Measurements from ENCODE around the gene GMDS.

The GMDS gene

DNA sequence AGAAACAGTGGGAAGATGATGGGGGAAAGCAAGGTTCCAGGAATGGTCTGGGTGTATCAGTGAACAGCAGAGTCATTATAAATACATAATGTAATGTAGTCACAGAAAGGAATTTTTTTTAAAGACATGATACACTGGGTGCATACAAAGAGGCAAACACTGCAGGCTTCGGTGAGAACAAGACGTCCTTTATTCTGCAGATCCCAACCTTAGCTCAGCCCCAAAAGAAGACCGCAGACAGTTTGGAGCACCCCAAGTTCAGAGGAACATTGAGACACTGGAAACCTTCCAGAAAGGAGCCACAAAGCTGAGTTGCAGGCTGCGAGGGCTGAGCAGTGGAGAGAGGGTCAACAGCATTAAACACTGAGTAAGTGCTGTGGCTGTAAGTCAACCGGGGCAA lies 666.3 kb downstream of the GMDS start:
- no peak for DNase-seq (ENCODE audit: low read depth)
- TF ChIP-seq, protein P1, sequence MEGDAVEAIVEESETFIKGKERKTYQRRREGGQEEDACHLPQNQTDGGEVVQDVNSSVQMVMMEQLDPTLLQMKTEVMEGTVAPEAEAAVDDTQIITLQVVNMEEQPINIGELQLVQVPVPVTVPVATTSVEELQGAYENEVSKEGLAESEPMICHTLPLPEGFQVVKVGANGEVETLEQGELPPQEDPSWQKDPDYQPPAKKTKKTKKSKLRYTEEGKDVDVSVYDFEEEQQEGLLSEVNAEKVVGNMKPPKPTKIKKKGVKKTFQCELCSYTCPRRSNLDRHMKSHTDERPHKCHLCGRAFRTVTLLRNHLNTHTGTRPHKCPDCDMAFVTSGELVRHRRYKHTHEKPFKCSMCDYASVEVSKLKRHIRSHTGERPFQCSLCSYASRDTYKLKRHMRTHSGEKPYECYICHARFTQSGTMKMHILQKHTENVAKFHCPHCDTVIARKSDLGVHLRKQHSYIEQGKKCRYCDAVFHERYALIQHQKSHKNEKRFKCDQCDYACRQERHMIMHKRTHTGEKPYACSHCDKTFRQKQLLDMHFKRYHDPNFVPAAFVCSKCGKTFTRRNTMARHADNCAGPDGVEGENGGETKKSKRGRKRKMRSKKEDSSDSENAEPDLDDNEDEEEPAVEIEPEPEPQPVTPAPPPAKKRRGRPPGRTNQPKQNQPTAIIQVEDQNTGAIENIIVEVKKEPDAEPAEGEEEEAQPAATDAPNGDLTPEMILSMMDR (IDR thresholded peaks at IDR 0.05; ENCODE audit: insufficient read depth, low read depth, low read length, missing control alignments), result no peak
- H3K4me3 ChIP-seq (ENCODE audit: low read depth, low read length), result no peak overlapping the region

DNA sequence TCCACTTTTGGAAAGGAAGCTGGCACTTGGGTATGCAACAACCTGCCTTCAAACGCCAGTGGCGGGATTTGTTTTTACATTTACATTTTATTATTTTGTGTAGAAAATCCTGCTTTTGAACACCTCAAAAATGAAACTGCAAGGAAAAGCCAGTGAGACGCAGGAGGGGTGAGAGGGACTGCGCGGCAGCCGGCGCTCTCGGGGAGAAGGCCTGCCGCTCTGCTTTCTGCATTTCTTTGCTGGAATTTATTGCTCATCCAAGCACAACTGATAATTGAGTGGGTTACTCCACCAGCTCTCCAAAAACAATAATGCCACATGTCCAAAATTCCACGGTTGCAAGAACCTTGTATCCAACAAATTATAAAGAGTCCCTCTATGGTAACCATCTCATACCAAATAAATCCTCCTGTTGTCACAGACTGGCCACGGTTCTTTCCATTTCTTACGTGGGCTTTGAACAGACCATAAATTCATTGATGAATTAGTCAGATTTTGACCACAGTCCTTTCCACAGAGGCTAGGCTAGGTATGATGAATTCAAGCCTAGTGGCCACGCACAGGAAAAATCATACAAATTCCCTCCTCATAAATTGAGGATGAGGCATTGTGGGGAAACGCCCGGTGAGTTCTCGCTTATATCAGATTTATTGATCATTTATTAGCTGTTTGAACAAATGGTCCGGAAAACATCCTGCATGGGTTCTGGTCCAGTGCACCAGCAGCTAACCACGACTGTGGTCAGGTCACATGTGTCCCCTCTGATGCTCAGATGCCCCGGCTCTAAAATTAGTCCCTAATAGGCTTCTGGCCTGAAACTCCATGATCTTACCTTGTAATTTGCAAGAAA lies 667.3 kb downstream of the GMDS start:
- no peak overlapping the region for H3K4me3 ChIP-seq (ENCODE audit: low read depth, low read length)
- DNase-seq (ENCODE audit: low read depth), result peak; percentile 40
- TF ChIP-seq, protein P1 (IDR thresholded peaks at IDR 0.05; ENCODE audit: insufficient read depth, low read depth, low read length, missing control alignments), result no peak

DNA sequence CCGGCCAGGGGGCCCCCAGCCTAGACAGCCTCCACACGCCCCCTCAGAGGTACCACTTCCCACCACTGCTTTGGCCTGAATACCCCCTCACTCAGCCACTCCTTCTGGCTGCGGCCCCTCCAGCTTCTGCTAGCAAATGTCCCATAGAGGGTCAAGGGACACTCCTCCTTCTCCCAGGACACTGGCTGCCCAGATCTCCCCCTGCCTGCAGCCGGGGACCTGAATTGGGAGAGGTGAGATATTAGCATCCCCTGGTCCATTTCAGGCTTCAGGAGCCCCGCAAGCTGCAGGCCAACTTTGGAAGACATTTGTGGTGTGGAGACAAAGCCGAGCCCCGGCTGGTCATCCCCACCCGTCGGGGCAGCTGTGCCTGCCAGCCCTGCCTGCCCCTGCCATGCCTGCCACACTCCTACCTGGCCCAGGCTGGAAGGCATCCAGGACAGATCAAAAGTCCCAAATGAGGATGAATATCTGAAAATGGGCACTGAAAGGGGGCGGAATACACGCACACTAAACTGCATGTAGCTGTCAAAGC lies 668.2 kb downstream of the GMDS start:
- no peak overlapping the region for H3K4me3 ChIP-seq (ENCODE audit: low read depth, low read length)
- TF ChIP-seq, protein P1 (IDR thresholded peaks at IDR 0.05; ENCODE audit: insufficient read depth, low read depth, low read length, missing control alignments), result no peak
- DNase-seq (ENCODE audit: low read depth), result no peak

DNA sequence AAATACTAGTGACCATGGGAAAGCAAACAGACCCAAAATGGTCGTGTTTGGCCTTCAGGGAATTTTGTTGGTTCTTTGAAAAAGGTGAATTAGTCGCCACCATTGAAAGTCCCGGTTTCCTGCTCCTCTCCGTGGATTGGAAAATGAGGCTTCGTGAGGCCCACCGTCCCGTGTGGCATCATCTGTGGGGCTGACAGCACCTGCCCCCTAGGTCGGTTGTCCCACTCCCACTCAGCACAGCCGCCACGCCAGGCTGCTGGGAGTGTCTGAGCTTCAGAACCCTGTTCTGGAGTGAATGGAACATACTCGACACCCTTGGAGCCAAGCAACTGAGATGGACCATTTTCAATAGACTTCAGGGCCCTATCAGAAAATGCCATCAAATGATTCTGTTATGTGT lies 668.7 kb downstream of the GMDS start:
- DNase-seq (ENCODE audit: low read depth), result no peak

DNA sequence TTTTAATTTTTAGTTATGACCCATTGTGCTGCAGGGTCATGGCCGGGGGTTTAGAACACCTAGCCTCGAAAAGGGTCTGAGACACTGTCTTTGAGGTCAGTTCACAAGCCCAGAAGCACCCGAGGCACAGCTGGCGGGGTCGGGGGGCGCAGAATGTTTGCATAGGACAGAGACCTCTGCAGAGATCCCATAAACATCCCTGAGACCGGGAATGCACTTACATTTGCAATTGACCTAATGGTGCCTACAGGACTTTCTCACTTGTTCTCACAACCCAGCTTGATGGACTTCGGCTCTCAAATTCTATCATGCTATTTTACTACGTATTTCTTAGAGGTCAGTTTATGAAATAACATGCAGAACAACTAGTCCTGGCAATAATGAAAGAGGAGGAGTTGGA lies 669.2 kb downstream of the GMDS start:
- no peak overlapping the region for H3K4me3 ChIP-seq (ENCODE audit: low read depth, low read length)
- no peak for DNase-seq (ENCODE audit: low read depth)
- TF ChIP-seq, protein P1 (IDR thresholded peaks at IDR 0.05; ENCODE audit: insufficient read depth, low read depth, low read length, missing control alignments), result no peak

More for the DNA sequence above, 668.7 kb downstream of the GMDS start:
- no peak overlapping the region for H3K4me3 ChIP-seq (ENCODE audit: low read depth, low read length)
- TF ChIP-seq, protein P1 (IDR thresholded peaks at IDR 0.05; ENCODE audit: insufficient read depth, low read depth, low read length, missing control alignments), result no peak

DNA sequence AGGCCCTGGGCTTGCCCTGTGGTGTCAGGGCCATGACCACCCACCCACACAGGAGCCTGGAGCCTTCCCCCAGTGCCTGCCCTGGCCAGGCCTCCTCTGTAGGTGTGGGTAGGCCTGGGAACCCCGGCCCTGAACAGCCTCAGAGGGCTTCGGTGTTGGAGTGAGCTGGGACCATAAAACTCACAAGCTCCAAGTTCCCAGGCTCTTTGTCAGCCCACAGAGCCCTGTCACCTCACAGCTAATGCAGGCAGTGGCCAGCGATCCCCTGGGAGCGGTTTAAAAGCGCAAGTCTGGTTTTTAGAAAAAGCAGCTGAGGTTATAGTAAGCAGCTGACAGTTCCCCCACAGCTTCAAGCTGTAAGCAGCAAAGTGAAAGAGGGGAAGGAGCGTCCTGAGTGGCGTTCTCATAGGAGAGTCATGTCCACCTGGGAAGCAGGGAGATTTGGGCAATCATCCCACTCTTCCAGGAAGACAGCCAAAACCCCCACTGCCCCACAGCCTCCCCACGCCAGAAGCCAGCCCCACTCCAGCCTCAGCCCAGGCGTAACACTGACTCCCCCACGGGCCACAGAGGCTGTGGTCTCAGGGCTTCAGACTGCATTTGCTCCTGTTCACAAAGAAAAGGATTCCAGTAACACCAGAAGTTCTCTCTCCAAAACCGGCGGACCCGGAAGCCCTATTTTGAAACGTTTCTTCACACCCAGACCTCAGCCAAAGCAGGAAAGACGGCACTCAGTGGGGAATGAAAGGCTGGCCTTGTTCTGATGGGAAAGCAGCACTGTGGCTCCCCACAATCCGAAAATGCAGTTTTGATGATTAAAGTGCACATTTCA lies 670.0 kb downstream of the GMDS start:
- DNase-seq (ENCODE audit: low read depth), result peak; percentile 69
- H3K4me3 ChIP-seq (ENCODE audit: low read depth, low read length), result peak overlapping the region; percentile 22; the same call in 1 of the 2 replicates

More for the DNA sequence above, 670.0 kb downstream of the GMDS start:
- TF ChIP-seq, protein P1 (IDR thresholded peaks at IDR 0.05; ENCODE audit: insufficient read depth, low read depth, low read length, missing control alignments), result no peak
